HG02885 (cell line): Measurements from ENCODE around the gene FST.

Source experiments
- ATAC-seq: cut with Tn5 transposase; IDR thresholded peaks from one replicate; pipeline ENCODE4 v1.9.1; 2021; ENCODE audit warnings: mild to moderate bottlenecking; ENCODE audit not compliant: unreplicated experiment, poor library complexity

Gene FST

DNA sequence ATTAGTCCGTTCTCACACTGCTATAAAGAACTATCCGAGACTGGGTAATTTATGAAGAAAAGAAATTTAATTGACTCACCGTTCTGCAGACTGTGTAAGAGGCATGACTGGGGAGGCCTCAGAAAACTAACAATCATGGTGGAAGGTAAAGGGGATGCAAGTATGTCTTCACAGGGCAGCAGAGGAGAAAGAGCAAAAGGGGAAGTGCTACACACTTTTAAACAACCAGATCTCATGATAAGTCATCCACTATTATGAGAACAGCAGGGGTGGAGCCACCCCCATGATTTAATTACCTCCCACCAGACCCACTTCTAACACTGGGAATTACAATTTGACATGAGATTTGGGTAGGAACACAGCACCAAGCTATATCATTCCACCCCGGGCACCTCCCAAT is 26.6 kb downstream of the FST start:
- no peak for ATAC-seq

DNA sequence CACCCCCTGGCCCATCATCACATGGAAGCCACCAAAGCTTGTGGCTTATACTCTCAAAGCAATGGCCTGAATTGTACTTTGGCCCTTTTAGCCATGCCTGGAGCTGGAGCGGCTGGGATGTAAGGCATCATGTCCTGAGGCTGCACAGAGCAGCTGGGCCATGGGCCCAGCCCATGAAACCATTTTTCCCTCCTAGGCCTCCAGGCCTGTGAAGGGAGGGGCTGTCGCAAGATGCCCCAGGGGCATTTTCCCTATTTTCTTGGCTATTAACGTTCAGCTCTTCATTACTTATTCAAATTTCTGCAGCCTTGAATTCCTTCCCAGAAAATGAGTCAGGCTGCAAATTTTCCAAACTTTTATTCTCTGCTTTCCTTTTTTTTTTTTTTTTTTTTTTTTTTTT is 27.7 kb downstream of the FST start:
- no peak for ATAC-seq

DNA sequence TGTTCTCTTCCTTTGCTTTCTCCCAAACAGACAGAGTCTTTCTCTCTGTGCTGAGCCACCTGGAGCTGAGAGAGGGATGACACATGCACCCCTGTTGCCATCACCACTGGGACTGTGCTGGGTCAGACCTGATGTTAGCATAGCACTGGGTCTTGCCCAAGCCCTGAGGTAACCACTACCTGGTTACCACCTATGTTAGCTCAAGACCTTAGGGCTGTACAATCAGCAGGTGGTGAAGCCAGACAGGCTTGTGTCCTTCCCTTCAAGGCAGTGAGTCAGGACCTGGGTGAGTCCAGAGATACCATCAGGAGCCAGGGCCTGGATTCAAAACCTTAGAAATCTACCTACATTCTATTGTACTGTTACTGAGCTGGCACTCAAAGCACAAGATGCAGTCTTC is 32.1 kb downstream of the FST start:
- ATAC-seq, result no peak

DNA sequence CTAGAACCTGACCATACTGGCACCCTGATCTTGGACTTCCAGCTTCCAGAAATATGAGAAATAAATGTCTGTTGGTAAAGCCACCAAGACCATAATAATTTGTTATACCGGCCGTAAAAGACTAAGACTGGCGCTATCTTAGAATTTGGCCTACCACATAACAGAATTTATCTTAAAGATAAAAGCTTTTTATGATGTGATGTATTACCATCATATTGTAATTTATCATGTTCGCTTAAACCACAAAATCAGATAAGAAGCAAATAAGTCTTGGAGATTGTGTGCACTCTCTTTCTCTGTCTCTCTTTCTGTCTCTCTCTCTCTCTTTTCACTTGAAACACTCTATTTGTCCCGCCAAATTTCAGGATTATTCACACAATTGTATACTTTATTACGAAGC is 35.6 kb downstream of the FST start:
- ATAC-seq, result no peak

DNA sequence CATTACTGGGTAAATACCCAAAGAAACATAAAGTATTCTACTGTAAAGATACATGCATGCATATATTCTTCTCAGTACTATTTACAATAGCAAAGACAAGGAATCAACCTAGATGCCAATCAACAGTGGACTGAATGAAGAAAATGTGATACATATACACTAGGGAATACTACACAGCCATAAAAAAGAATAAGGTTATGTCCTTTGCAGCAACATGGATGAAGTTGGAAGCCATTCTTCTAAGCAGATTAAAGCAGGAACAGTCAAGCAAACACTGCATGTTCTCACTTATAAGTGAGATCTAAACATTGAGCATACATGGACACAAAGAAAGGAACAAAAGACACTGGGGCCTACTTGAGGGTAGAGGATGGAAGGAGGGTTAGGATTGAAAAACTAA is 40.4 kb downstream of the FST start:
- no peak for ATAC-seq
